ENCODE data around the gene KISS1R. TPM values are rescaled to one million over a fixed set of nuclear protein-coding genes. Genes with fewer than 3 reads are reported as not detected.

The KISS1R gene
- polyA plus RNA-seq, 2 of the 4 experiments (the other 2 are of a cell fraction): 0.14 to 0.79 TPM

DNA sequence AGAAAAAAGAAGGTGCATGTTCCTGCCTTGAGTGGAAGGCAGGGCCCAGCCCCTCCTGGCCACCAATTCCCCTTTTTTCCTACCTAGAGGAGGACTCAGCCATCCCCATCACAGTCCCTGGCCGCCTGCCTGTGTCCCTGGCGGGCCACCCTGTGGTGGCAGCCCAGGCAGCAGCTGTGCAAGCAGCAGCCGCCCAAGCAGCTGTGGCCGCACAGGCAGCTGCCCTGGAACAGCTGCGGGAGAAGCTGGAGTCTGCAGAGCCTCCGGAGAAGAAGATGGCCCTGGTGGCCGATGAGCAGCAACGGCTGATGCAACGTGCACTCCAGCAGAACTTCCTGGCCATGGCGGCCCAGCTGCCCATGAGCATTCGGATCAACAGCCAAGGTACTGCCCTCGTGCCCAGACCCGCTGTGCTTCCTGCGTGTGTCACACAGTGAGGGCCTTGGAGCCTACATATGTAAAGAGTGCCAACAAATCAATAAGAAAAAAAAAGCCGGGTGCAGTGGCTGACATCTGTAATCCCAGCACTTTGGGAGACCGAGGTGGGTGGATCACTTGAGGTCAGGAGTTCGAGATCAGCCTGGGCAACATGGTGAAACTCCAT lies 49.5 kb downstream of the KISS1R start (continued):
- no peak for TF ChIP-seq MAFK (IDR thresholded peaks at IDR 0.05; ENCODE audit: partially characterized antibody)
- TF ChIP-seq ZC3H11A (IDR thresholded peaks at IDR 0.05): no peak
- no peak for TF ChIP-seq CBX2 (IDR thresholded peaks at IDR 0.05; ENCODE audit: borderline replicate concordance, low read depth)

Small RNA genes lying within 50 kb of the gene (small RNA-seq; reads per million reads assigned to genes)
- 1.6 to 1,108 (median 141) reads per million in 6 experiments for gene RNU6-9

Other genes starting within 250 kb of the KISS1R start
- gene FSTL3, start 240.9 kb upstream of the KISS1R start, polyA plus RNA-seq (2011; rRNA removed): 45.5 and 58.1 TPM in 2 replicates
- gene FSTL3, start 240.9 kb upstream of the KISS1R start, polyA plus RNA-seq (2017; fragmentation: RNase III; extraction: RNeasy Plus Mini Kit Qiagen cat#74134 plus additional on column Dnase treatment): 110 to 131 TPM (median 118 TPM) in 3 replicates
- 0.10 TPM in 1 of 2 replicates, not detected in the other for gene PRSS57, start 221.9 kb upstream of the KISS1R start, polyA plus RNA-seq (2011; rRNA removed)
- not detected in 3 replicates for gene PRSS57, start 221.9 kb upstream of the KISS1R start, polyA plus RNA-seq (2017; fragmentation: RNase III; extraction: RNeasy Plus Mini Kit Qiagen cat#74134 plus additional on column Dnase treatment)
- 2.0 and 3.0 TPM in 2 replicates for gene PALM, start 208.4 kb upstream of the KISS1R start, polyA plus RNA-seq (2011; rRNA removed)
- gene PALM, start 208.4 kb upstream of the KISS1R start, polyA plus RNA-seq (2017; fragmentation: RNase III; extraction: RNeasy Plus Mini Kit Qiagen cat#74134 plus additional on column Dnase treatment): 11.4 to 17.5 TPM (median 15.7 TPM) in 3 replicates
- gene MISP, start 166.2 kb upstream of the KISS1R start, polyA plus RNA-seq (2011; rRNA removed): 38.3 and 46.5 TPM in 2 replicates
- gene MISP, start 166.2 kb upstream of the KISS1R start, polyA plus RNA-seq (2017; fragmentation: RNase III; extraction: RNeasy Plus Mini Kit Qiagen cat#74134 plus additional on column Dnase treatment): 56.9 to 62.7 TPM (median 61.4 TPM) in 3 replicates
- gene PTBP1, start 119.9 kb upstream of the KISS1R start, polyA plus RNA-seq (2011; rRNA removed): 144 and 207 TPM in 2 replicates
- gene PTBP1, start 119.9 kb upstream of the KISS1R start, polyA plus RNA-seq (2017; fragmentation: RNase III; extraction: RNeasy Plus Mini Kit Qiagen cat#74134 plus additional on column Dnase treatment): 264 to 299 TPM (median 285 TPM) in 3 replicates
- 2.6 and 3.2 TPM in 2 replicates for gene PLPPR3, start 95.4 kb upstream of the KISS1R start, polyA plus RNA-seq (2011; rRNA removed)
- gene PLPPR3, start 95.4 kb upstream of the KISS1R start, polyA plus RNA-seq (2017; fragmentation: RNase III; extraction: RNeasy Plus Mini Kit Qiagen cat#74134 plus additional on column Dnase treatment): 3.5 to 4.2 TPM (median 3.7 TPM) in 3 replicates
- gene AZU1, start 89.5 kb upstream of the KISS1R start, polyA plus RNA-seq (2011; rRNA removed): 0.15 and 0.31 TPM in 2 replicates
- 0.26 to 0.55 TPM (median 0.32 TPM) in 3 replicates for gene AZU1, start 89.5 kb upstream of the KISS1R start, polyA plus RNA-seq (2017; fragmentation: RNase III; extraction: RNeasy Plus Mini Kit Qiagen cat#74134 plus additional on column Dnase treatment)
- 0.21 and 0.36 TPM in 2 replicates for gene PRTN3, start 76.3 kb upstream of the KISS1R start, polyA plus RNA-seq (2011; rRNA removed)
- gene PRTN3, start 76.3 kb upstream of the KISS1R start, polyA plus RNA-seq (2017; fragmentation: RNase III; extraction: RNeasy Plus Mini Kit Qiagen cat#74134 plus additional on column Dnase treatment): 0.18 to 0.39 TPM (median 0.24 TPM) in 3 replicates
- 0.15 and 0.35 TPM in 2 replicates for gene ELANE, start 65.0 kb upstream of the KISS1R start, polyA plus RNA-seq (2011; rRNA removed)
- gene ELANE, start 65.0 kb upstream of the KISS1R start, polyA plus RNA-seq (2017; fragmentation: RNase III; extraction: RNeasy Plus Mini Kit Qiagen cat#74134 plus additional on column Dnase treatment): 0.14 to 0.15 TPM (median 0.15 TPM) in 3 replicates
- gene CFD, start 57.7 kb upstream of the KISS1R start, polyA plus RNA-seq (2011; rRNA removed): 7.6 TPM in 2 replicates
- 13.8 to 14.8 TPM (median 14.3 TPM) in 3 replicates for gene CFD, start 57.7 kb upstream of the KISS1R start, polyA plus RNA-seq (2017; fragmentation: RNase III; extraction: RNeasy Plus Mini Kit Qiagen cat#74134 plus additional on column Dnase treatment)
- 8.0 TPM in 2 replicates for gene MED16, start 24.1 kb upstream of the KISS1R start, polyA plus RNA-seq (2011; rRNA removed)
- 11.9 to 13.9 TPM (median 12.7 TPM) in 3 replicates for gene MED16, start 24.1 kb upstream of the KISS1R start, polyA plus RNA-seq (2017; fragmentation: RNase III; extraction: RNeasy Plus Mini Kit Qiagen cat#74134 plus additional on column Dnase treatment)
- not detected in 2 replicates for gene RNU6-9, start 23.8 kb upstream of the KISS1R start, polyA plus RNA-seq (2011; rRNA removed)
- gene RNU6-9, start 23.8 kb upstream of the KISS1R start, polyA plus RNA-seq (2017; fragmentation: RNase III; extraction: RNeasy Plus Mini Kit Qiagen cat#74134 plus additional on column Dnase treatment): not detected in 3 replicates
- gene R3HDM4, start 4.1 kb upstream of the KISS1R start, polyA plus RNA-seq (2011; rRNA removed): 16.9 and 22.7 TPM in 2 replicates
- 18.8 to 24.8 TPM (median 20.7 TPM) in 3 replicates for gene R3HDM4, start 4.1 kb upstream of the KISS1R start, polyA plus RNA-seq (2017; fragmentation: RNase III; extraction: RNeasy Plus Mini Kit Qiagen cat#74134 plus additional on column Dnase treatment)
- gene ARID3A, start 8.7 kb downstream of the KISS1R start, polyA plus RNA-seq (2011; rRNA removed): 3.3 and 3.4 TPM in 2 replicates
- 4.6 to 6.1 TPM (median 5.4 TPM) in 3 replicates for gene ARID3A, start 8.7 kb downstream of the KISS1R start, polyA plus RNA-seq (2017; fragmentation: RNase III; extraction: RNeasy Plus Mini Kit Qiagen cat#74134 plus additional on column Dnase treatment)
- gene WDR18, start 67.0 kb downstream of the KISS1R start, polyA plus RNA-seq (2011; rRNA removed): 22.2 and 23.8 TPM in 2 replicates
- 41.7 to 48.9 TPM (median 48.1 TPM) in 3 replicates for gene WDR18, start 67.0 kb downstream of the KISS1R start, polyA plus RNA-seq (2017; fragmentation: RNase III; extraction: RNeasy Plus Mini Kit Qiagen cat#74134 plus additional on column Dnase treatment)
- gene GRIN3B, start 83.1 kb downstream of the KISS1R start, polyA plus RNA-seq (2011; rRNA removed): 0.65 and 0.67 TPM in 2 replicates
- gene GRIN3B, start 83.1 kb downstream of the KISS1R start, polyA plus RNA-seq (2017; fragmentation: RNase III; extraction: RNeasy Plus Mini Kit Qiagen cat#74134 plus additional on column Dnase treatment): 1.1 to 1.5 TPM (median 1.5 TPM) in 3 replicates
- gene TMEM259, start 103.8 kb downstream of the KISS1R start, polyA plus RNA-seq (2011; rRNA removed): 45.6 and 53.3 TPM in 2 replicates
- gene TMEM259, start 103.8 kb downstream of the KISS1R start, polyA plus RNA-seq (2017; fragmentation: RNase III; extraction: RNeasy Plus Mini Kit Qiagen cat#74134 plus additional on column Dnase treatment): 71.1 to 82.2 TPM (median 78.3 TPM) in 3 replicates
- not detected in 2 replicates for gene RNU6-2, start 104.2 kb downstream of the KISS1R start, polyA plus RNA-seq (2011; rRNA removed)
- not detected in 3 replicates for gene RNU6-2, start 104.2 kb downstream of the KISS1R start, polyA plus RNA-seq (2017; fragmentation: RNase III; extraction: RNeasy Plus Mini Kit Qiagen cat#74134 plus additional on column Dnase treatment)
- 31.7 and 32.2 TPM in 2 replicates for gene CNN2, start 109.3 kb downstream of the KISS1R start, polyA plus RNA-seq (2011; rRNA removed)
- 99.3 to 115 TPM (median 101 TPM) in 3 replicates for gene CNN2, start 109.3 kb downstream of the KISS1R start, polyA plus RNA-seq (2017; fragmentation: RNase III; extraction: RNeasy Plus Mini Kit Qiagen cat#74134 plus additional on column Dnase treatment)
- gene ABCA7, start 122.8 kb downstream of the KISS1R start, polyA plus RNA-seq (2011; rRNA removed): 5.0 and 6.6 TPM in 2 replicates
- 8.8 to 13.5 TPM (median 12.6 TPM) in 3 replicates for gene ABCA7, start 122.8 kb downstream of the KISS1R start, polyA plus RNA-seq (2017; fragmentation: RNase III; extraction: RNeasy Plus Mini Kit Qiagen cat#74134 plus additional on column Dnase treatment)
- gene ARHGAP45, start 149.8 kb downstream of the KISS1R start, polyA plus RNA-seq (2011; rRNA removed): 0.48 and 1.2 TPM in 2 replicates
- gene ARHGAP45, start 149.8 kb downstream of the KISS1R start, polyA plus RNA-seq (2017; fragmentation: RNase III; extraction: RNeasy Plus Mini Kit Qiagen cat#74134 plus additional on column Dnase treatment): 1.5 to 1.9 TPM (median 1.8 TPM) in 3 replicates
- gene POLR2E, start 178.0 kb downstream of the KISS1R start, polyA plus RNA-seq (2011; rRNA removed): 81.0 and 99.6 TPM in 2 replicates
- gene POLR2E, start 178.0 kb downstream of the KISS1R start, polyA plus RNA-seq (2017; fragmentation: RNase III; extraction: RNeasy Plus Mini Kit Qiagen cat#74134 plus additional on column Dnase treatment): 170 to 181 TPM (median 172 TPM) in 3 replicates
- 223 and 248 TPM in 2 replicates for gene GPX4, start 186.7 kb downstream of the KISS1R start, polyA plus RNA-seq (2011; rRNA removed)
- 370 to 402 TPM (median 394 TPM) in 3 replicates for gene GPX4, start 186.7 kb downstream of the KISS1R start, polyA plus RNA-seq (2017; fragmentation: RNase III; extraction: RNeasy Plus Mini Kit Qiagen cat#74134 plus additional on column Dnase treatment)